Hippocampal formation (tissue), 2 donors: ENCODE data around the gene SUPT3H.
"Not testable (repeated sequence)": the region's sequence is repeated elsewhere in the genome, so short reads cannot be mapped to it uniquely, and the experiment has no call there.

Experiments
- DNase-seq, 2 donors: peaks; one replicate each; lab custom pipeline; 2025; lab: John Stamatoyannopoulos, UW

SUPT3H gene

DNA sequence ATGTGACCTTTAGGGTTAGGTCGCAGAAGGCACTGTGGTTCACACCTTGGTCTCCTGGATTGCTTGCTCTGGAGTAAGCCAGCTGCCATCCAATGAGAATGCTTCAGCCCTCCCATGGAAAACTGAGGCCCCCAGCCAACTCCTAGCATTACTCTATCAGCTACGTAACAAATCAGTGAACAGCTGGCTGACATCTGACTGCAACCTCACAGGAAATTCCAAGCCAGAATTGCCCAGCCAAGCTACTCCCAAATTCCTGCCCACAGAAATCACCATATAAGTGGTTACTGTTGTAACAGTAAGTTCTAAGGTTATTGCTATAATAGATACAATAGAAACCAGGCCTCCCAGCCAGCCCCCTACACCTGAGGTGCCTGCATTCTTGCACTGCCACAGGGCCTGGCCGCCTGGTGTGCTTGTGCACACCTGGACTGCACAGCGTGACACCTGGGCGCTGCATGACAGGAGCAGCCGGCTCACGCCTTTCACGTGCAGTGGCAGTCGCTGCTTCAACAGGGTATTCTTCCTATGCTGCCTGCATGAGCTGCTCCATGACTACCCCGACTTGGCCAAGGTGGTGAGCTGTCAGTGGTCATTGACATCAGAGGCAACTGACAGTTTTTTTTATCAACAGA, 479.3 kb downstream of the SUPT3H start:
- no peak for DNase-seq

GRCh38 chr6:44897316-44897715, 480.4 kb downstream of the SUPT3H start:
- DNase-seq, result no peak

GRCh38 chr6:44896701-44897100, 481.0 kb downstream of the SUPT3H start:
- DNase-seq, result no peak

- DNase-seq, result no peak
Measured at GRCh38 chr6:44892579-44892978, 485.2 kb downstream of the SUPT3H start.

DNA sequence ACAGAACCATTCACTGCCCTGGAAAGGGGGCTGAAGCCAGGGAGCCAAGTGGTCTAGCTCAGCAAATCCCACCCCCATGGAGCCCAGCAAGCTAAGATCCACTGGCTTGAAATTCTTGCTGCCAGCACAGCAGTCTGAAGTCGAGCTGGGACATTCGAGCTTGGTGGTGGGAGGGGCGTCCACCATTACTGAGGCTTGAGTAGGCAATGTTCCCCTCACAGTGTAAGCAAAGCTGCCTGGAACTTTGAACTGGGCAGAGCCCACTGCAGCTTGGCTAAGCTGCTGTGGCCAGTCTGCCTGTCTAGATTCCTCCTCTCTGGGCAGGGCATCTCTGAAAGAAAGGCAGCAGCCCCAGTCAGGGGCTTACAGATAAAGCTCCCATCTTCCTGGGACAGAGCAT, 498.7 kb downstream of the SUPT3H start:
- not testable (repeated sequence) for DNase-seq

- DNase-seq, result not testable (repeated sequence)
Measured at GRCh38 chr6:44876638-44877037, 501.1 kb downstream of the SUPT3H start.

DNA sequence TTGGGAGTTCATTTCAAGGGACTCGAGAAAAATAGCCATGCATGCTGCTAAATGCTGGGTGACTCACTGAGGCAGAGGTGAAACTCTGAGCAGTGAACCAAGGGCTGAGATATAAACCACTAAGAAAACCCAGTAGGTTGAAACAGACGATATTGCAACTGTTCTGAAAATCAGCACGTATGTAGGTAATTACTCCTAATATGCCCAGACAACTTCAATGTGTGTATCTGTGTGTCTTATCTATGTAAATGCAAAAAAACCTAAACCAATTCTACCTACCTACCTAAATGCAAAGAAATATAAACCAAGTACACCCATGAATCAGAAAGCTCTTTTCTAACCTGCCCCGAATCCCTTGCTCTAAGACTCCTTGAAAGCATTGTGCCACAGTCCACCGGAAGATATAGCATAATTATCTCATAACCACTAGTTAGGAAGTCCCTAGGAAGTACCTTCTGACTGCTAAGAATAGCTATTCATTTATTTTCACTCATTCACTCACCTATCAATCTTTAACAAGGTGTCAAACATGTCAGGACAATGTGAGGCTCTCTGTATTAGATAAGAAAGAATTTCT, 508.3 kb downstream of the SUPT3H start:
- no peak for DNase-seq

DNA sequence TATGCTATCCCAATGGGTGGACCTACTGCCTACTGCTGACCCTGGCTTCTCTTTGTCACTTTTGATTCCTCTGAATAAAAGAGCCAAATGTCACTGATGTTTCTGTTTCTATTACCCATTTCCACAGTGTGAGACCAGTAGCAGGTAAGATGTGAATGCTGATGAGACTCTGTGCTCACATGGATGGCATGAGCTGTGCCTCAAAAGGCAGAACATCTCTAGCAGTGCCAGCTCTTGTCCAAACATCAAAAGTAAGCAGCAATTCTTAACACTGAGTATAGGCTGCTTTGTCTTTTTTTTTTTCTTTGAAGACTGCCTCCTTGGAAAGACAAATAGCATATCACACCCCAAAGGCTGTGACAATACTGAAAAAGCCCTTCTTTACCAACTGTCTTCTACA, 508.8 kb downstream of the SUPT3H start:
- no peak for DNase-seq

GRCh38 chr6:44868335-44868668, 509.4 kb downstream of the SUPT3H start:
- DNase-seq, result no peak

- DNase-seq, result no peak
Measured at GRCh38 chr6:44867571-44868334, 510.0 kb downstream of the SUPT3H start.

- DNase-seq, result not testable (repeated sequence)
Measured at GRCh38 chr6:44865184-44865583, 512.5 kb downstream of the SUPT3H start.

DNA sequence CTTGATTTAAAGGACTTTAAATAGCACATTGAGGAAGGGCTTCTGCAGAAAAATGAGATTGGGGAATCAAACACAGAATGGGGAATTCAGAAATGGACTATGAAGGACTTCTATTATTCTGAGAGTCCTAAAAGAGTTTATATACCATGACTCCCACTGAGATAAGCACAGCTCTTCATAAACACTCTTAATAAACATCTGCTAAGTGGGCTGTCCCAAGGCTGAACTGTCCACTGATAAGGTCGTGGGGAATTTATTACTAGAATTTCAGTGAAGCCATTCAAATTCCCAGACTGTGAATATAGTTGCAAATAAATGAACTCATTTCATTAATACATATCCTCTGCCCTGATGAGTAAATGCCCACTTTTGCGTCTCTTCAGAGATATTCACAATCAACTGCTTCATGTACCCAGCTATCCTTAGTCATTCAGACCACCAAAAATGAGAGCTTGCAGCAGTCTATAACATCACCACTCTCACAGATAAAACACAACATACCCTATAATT, 517.8 kb downstream of the SUPT3H start:
- DNase-seq, result no peak

GRCh38 chr6:44858998-44859397, 518.7 kb downstream of the SUPT3H start:
- no peak for DNase-seq

- DNase-seq, result no peak
Measured at GRCh38 chr6:44856479-44856878, 521.3 kb downstream of the SUPT3H start.

GRCh38 chr6:44855562-44856411, 521.9 kb downstream of the SUPT3H start:
- DNase-seq, result no peak

DNA sequence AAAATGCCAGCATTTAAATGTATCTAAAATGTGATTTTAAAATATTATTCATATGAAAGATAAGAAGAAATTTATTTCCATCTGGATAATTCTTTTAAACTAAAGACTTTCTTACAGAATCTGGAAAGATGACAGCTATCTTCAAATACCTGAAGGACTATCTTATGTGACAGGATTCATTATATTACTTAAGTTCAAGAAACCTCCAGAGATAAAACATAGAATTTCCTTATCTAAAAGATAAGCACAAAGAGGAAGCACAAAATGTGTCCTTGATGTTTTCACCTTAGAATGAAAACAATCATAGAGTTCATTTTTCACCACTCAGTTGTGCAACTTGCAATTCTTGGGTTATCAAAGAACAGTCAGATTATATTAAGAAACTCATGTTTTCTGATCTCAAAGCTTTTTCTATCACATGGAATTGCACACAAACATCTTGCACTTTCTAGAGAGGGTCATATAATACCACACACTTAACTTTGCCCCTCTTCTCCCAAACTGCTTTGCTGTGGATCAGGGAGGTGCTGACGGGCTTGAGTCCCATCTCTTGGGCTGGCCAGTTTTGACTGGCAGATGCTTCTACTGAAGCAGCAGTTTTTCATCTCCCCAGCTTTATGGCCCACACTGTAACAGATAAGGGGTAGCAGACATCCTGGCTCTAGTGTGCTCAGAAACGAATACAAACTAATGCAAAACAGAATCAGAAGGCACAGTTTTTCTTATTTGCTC, 522.9 kb downstream of the SUPT3H start:
- no peak for DNase-seq

GRCh38 chr6:44851176-44851575, 526.6 kb downstream of the SUPT3H start:
- DNase-seq, result no peak

DNA sequence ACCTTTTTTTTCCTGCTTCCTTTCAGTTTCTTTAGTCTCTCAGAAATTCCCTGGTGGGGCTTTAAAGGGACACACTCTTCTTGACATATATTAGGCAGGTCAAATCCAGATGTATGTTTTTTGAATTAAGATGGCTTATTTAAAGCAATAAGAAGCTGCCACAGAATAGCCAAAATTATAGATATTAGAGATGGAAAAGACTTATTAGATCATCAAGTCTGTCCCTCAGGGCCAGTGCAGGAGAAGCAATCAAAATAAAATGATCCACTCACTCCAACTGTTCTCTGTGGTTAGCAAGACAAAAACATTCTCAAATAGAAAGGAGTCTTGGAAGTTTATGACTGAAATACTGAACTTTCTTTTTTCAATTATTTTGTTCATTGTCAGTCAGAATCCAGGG, 527.4 kb downstream of the SUPT3H start:
- no peak for DNase-seq

DNA sequence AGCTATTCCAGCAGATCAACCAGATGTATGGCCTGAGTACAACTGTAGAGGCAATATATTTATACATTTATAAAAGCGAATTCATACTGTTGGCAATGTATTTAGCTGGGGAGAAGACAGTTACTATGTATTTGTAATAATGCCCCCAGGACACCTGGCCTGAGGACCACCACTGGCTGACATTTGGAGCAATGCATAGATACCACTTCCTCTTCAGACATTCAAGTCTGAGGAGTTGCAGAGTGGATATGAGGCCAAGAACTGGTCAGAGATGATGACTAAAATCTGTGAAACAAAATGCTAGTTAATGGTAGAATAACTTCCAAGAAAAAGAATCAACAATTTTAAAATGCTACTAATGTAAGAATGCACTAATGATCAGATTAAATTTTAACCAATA, 527.9 kb downstream of the SUPT3H start:
- DNase-seq, result no peak

DNA sequence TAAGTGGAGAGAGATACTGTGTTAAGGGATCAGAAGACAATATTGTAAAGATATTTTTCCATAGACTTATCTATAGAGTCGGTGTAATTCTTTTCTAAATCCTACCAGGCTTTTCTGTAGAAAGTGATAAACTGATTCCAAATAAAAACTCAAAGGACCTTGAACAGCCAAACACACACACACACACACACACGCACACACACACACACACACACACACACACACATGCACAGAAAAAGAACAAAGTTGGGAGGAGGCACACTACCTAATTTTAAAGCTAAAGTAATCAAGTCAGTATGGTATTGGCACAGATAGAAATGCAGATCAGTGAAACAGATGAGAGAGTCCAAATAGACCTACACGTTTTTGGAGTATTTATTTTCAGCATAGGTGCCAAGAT, 534.0 kb downstream of the SUPT3H start:
- no peak for DNase-seq

GRCh38 chr6:44842616-44843015, 535.1 kb downstream of the SUPT3H start:
- no peak for DNase-seq

GRCh38 chr6:44841829-44842228, 535.9 kb downstream of the SUPT3H start:
- DNase-seq, result no peak
